WERI-Rb-1 (cell line): ENCODE results near the gene BCAR1.

Experiments used
- DNase-seq: peaks from one replicate; pipeline ENCODE4 v3.0.0-alpha.2; 2020
- H3K27ac ChIP-seq: fragments of 250-450 bp; sonication (Bioruptor Pico); 2 replicates; pipeline ENCODE4 v1.5.1; 2020; ENCODE audit warnings: mild to moderate bottlenecking, moderate library complexity
- H3K27me3 ChIP-seq: fragments of 250-450 bp; sonication (Bioruptor Pico); 2 replicates; pipeline ENCODE4 v1.5.1; 2021; ENCODE audit warnings: mild to moderate bottlenecking, low read depth, moderate library complexity; ENCODE audit not compliant: insufficient read depth, severe bottlenecking
- H3K36me3 ChIP-seq: fragments of 250-450 bp; sonication (Bioruptor Pico); 2 replicates; pipeline ENCODE4 v1.5.1; 2020; ENCODE audit warnings: mild to moderate bottlenecking, moderate library complexity
- H3K4me3 ChIP-seq: 2 replicates; pipeline ENCODE4 v1.5.1; 2011; ENCODE audit warnings: low read depth, mild to moderate bottlenecking, control low read depth, low read length
- H3K9me3 ChIP-seq: fragments of 250-450 bp; sonication (Bioruptor Pico); 2 replicates; pipeline ENCODE4 v1.5.1; 2021; ENCODE audit warnings: mild to moderate bottlenecking, moderate library complexity; ENCODE audit not compliant: severe bottlenecking
- CTCF ChIP-seq: IDR thresholded peaks from 2 replicates; pipeline ENCODE4 v1.5.1; 2011; ENCODE audit warnings: low read depth, mild to moderate bottlenecking, control low read depth, inconsistent platforms, low read length

BCAR1 gene

GRCh38 chr16:75263291-75263962 is 12.0 kb upstream of the BCAR1 start:
- Histone ChIP-seq H3K27ac (peak overlapping the region; percentile 91), H3K4me3 (no peak overlapping the region), H3K9me3 (no peaks in the 10 kb centered on the region), H3K36me3 (peaks cover 19% of the 10 kb centered on the region), H3K27me3 (no peaks in the 10 kb centered on the region)
- DNase-seq = no peak
- TF ChIP-seq CTCF = no peak

- no peak for TF ChIP-seq CTCF
- Histone ChIP-seq H3K4me3 (no peak overlapping the region), H3K9me3 (no peaks in the 10 kb centered on the region), H3K36me3 (peaks cover 19% of the 10 kb centered on the region), H3K27ac (0 out of 2 replicates have a peak overlapping the region, but pooled peaks have one; percentile 29), H3K27me3 (no peaks in the 10 kb centered on the region)
- DNase-seq = no peak
These were observed 11.3 kb upstream of the BCAR1 start for GRCh38 chr16:75262800-75263127.

DNA sequence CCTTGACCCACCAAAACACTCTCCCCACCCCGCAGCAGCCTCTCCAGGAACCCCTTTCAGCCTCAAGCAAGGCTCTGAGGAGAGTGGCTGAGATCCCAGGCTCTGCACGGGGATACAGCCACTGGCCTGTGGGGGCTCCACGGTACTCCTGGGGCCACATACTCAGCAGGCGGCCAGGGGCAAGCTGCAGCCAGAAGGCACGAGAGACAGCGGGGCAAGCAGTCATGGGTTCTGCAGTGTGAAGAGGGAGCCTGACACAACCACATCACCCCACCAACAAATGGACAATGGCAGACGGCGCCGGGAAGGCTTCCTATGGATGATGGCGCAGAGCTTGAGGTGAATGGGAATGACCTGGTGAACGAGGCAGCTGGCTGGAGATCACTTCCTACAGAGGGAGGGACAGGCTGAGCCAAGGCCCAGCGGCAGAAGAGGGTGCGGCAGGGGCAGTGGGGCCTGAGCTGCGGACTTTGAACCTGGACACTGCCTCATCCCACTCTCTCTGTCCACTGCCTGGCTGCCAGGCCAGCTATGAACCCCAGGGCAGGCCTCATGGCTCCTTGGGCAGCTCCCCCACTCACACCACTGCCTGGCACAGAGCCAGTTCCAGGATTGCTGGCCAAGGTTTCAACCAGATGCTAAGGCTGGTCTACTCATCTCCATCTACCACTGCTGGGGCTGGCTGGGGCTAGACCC is 10.8 kb upstream of the BCAR1 start:
- no peak for DNase-seq
- Histone ChIP-seq H3K27ac (no peak overlapping the region; the same call in 1 of the 2 replicates), H3K36me3 (peaks cover 19% of the 10 kb centered on the region), H3K9me3 (no peaks in the 10 kb centered on the region), H3K4me3 (no peak overlapping the region), H3K27me3 (no peaks in the 10 kb centered on the region)
- TF ChIP-seq CTCF = no peak

- H3K4me3 ChIP-seq = no peak overlapping the region
- DNase-seq = no peak
- H3K9me3 ChIP-seq = no peaks in the 10 kb centered on the region
- H3K27ac ChIP-seq = peak overlapping the region; percentile 14; the same call in 1 of the 2 replicates
- no peak for TF ChIP-seq CTCF
- no peaks in the 10 kb centered on the region for H3K27me3 ChIP-seq
- peaks cover 19% of the 10 kb centered on the region for H3K36me3 ChIP-seq
These were observed 10.2 kb upstream of the BCAR1 start for GRCh38 chr16:75261590-75262078.

DNA sequence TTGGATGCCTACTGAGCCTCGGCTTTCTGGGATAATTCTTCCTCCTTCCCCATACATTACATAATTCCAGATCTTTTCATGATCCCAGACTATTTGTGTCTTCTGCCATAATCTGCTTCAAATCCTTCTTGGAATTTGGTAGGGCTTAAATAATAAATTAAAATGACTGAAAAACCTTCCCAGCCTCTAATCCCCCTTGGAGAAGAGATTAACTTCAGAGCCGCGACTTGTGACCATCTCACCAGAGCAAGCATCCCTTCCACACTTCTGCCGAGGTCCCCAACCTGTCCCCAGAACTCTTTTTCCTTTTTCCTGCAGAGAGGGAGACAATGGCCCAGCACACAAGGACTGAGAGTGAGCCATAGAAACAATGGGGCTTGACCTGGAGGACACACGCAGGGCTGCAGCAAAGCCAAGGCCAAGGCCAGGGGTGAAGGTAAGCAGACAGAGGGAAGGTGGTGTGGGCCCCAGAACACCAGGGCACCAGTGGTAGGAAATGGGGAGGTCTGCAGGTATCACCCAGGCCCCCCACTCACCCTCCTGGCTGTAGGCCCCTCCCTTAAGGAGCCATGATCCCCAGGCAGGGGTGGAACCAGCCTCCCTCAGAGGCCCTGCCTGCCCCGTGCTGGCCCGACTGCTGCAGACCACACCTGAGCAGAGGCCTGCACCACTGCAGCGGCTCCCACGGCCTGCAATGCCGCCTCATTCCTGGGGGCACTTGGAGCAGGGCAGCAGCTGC is 9.6 kb upstream of the BCAR1 start:
- peaks cover 19% of the 10 kb centered on the region for H3K36me3 ChIP-seq
- TF ChIP-seq CTCF = no peak
- H3K9me3 ChIP-seq = no peaks in the 10 kb centered on the region
- DNase-seq = peak; percentile 62
- H3K4me3 ChIP-seq = no peak overlapping the region
- H3K27me3 ChIP-seq = no peaks in the 10 kb centered on the region
- peak overlapping the region; percentile 34 for H3K27ac ChIP-seq
